GM18907 (cell line): ENCODE results near the gene CD44.

ENCODE experiments used
- ATAC-seq: cut with Tn5 transposase; IDR thresholded peaks from one replicate; pipeline ENCODE4 v1.9.1; 2021; ENCODE audit warnings: mild to moderate bottlenecking, moderate library complexity; ENCODE audit not compliant: unreplicated experiment

Gene CD44

DNA sequence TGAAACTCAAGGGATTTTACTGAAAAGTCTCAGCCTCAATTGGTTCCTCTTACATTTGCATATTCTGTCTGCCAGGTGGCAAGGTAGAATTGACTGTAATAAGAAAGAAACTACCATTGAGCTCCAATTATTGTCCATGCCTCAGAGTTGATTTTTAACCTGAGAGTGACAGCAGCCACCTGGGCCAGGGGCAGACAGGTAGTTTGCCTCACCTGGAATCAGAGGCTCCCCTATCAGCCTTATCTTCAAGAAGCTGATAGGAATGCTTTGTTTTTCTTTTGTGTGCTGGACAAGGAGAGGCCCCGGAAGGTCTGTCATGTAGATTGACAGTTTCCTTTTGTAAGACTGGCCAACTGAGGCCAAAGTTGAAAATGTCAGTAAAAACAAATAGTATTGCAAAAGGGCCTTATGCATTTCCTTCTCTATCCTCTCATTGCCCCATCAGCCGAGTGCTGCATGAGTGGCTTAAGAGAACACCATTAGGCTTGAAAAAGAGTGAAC is 34.1 kb downstream of the CD44 start:
- ATAC-seq = peak; percentile 60

DNA sequence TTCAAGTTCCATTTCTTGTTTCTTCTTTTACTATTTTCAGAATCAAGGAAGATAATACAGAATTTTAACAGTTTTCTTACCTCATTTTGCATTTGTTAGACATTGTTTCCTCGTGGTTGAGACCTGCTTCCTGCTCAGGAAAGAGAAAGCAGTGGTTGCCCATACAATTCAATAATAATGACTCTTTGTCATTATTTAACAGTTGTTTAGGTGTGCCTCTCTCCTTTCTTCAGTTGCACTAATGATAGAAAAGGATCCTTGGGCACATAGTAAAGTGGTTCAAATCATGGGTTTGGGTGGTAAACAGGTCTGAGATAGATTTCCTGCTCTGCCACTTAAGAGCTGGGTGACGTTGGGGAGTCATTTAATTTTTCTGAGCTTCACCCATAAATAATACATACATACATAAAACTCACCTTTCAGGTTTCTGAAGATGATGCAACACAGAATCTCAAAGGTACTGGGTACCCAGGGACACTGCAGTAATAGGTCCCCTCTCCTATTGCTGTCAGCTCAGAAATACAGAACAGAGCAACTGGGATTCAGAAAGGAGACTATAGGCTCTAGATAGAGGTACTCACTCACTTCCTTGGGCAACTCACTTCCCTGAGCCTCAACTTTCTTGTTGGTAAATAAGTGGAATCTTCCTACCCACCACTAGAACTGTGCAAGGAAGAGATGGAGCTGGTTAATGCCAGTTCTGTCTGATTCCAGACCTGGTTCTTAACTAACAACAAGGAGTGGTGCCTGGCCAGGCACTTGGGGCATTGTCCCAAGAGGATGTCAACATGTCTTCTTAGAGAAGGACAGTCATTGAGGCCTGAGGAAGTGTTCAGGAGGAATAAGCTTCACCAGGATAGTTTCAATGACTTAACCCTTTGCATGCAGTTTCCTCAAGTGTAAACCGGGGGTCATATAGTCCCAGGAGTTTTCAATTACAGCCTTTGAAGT is 34.9 kb downstream of the CD44 start:
- no peak for ATAC-seq

DNA sequence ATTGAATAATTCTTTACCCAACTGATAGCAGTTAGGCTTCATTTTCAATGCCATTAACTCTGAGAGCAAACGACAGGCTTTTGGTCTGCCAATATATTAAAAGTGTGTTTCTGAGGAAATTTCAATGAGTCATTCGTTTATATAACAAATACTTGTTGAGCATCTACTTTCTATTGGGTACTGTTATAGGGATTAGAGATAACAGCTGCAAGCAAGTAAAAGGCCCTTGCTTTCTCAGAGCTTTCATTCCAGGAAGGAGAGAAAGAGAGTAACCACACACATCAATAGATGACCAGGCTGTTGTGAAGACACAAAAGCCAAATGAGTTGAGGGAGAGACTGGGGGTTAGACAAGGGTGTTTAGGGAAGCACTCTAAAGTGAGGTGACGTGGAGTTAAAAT is 35.7 kb downstream of the CD44 start:
- no peak for ATAC-seq

DNA sequence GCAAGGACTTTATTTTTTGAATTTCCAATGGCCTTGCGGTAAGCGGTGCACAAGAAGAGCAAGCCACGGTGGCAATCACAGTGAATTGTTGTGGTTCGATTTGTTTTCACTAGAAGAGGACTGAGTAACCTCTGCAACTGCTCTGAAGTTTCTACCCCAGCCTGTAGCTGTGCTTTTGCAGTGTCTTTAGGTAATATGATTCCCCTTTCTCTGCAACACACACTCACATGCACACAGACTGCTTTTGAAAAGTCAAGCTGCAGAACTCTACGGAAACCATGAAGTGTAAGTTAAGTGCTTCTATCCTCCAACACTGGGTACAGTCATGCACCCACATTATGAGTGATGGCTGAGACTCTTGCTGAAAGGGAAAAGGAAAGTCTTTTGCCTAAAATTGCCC is 38.4 kb downstream of the CD44 start:
- no peak for ATAC-seq

DNA sequence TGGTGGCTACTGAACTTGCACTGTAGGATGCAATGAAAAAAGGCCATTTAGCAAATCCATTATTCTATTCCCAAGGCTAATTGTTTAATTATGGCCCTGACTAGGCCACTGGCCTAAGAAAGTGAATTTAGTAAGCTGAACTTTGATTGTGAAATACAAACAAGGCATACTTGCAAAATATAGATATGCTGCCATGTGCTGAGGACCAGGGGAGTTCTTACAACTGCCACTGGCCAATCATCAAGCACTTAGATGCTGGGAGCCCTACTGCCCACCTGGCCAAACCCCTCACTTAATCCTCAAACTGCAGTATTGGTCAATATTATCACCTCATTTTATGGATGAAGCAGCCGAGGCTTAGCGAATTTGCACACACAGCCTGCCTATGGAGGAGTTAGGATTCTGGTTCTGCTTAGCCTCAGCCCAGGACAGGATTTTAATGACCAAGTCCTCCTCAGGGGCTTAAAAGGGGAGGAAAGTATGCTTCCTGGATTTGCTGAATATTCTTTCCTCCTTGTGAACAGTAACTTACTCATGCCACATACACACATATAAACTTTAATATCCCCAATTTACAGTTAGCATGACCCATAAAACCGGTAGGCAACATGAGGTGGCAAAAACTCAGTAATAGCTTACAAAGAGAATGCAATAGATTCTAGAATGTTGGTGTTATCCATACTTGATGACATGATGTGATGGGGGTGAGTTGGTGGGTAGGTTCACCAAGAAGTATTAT is 39.3 kb downstream of the CD44 start:
- no peak for ATAC-seq

DNA sequence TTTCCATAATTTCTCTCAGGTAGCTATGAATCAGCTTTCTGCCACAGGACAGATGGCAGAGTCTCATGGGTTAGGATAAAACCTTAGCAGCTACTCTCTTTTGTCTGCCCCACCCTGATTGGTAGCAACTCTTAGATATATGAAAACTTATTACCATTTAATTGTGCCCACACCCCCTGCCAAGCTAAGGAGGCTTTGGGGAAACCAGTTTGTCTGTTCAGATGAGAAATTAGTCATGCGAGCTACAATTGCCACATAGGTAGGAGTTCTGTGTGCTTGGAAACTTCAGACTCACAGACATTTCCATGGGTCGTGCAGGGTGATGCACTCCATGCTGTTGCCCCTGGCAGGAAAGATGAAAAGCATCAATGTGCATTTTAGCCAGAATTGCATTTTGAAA is 39.9 kb downstream of the CD44 start:
- ATAC-seq = no peak

DNA sequence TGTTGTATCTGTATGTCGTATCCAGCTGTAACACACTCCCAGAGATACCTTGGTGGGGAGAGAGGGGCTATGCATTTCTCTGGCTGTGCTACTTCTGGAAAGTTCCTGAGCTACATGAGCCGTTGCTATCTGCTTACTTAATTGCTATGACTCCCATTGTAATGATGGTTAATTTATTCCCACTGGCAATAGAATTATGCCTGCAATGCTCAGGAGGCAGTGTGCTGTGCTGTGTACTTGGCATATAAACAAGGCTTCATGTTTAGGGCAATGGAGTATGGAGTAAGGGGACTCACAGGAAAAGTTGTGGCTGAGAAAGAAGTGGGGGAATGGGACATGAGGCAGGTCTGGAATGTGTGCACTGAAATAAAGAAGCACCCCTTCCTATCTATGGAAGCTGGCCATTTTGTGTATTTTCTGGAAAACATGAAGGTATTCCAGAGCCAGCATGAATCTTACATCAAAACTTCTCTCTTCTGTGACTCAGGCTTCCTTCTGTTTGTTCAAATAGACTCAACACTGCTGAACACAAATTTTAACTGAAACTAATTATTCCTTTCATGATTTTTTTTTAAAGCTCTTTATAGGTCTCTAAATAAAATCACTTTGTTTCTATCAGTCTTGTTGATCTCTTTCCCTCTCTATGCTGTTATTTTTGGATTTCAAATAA is 40.6 kb downstream of the CD44 start:
- no peak for ATAC-seq

DNA sequence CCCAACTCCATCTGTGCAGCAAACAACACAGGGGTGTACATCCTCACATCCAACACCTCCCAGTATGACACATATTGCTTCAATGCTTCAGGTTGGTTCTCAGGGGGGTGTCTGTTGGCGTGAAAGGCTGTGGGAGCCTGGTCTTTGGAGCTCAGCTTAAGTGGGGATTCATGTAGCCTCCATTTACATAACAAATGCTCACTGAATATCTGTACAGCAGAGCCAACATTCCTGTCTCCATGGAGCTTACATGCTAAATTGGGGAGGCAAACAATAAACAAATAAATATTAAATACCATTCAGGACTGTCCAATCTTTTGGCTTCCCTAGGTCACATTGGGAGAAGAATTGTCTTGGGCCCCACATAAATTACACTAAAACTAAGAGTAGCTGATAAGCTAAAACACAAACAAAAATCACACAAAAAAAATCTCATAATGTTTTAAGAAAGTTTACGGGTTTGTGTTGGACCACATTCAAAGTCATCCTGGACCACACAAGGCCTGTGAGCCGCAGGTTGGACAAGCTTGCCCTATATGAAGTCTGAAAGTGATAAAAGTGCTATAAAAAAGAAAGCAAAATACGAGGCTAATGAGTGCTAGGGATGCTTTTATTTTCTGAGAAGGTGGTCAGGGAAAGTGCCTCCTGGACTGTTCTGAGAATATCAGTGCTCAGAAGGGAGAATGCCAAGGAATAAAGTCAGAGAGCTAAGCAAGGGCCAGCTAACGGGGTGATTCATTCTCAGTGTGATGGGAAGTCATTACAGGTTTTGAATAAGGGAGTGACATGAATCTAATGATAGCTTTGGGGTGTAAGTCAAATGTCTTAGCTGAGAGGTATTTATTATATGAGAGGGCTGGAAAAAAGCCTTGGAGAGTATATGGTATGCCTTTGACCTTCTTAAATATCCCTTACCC is 41.6 kb downstream of the CD44 start:
- no peak for ATAC-seq

DNA sequence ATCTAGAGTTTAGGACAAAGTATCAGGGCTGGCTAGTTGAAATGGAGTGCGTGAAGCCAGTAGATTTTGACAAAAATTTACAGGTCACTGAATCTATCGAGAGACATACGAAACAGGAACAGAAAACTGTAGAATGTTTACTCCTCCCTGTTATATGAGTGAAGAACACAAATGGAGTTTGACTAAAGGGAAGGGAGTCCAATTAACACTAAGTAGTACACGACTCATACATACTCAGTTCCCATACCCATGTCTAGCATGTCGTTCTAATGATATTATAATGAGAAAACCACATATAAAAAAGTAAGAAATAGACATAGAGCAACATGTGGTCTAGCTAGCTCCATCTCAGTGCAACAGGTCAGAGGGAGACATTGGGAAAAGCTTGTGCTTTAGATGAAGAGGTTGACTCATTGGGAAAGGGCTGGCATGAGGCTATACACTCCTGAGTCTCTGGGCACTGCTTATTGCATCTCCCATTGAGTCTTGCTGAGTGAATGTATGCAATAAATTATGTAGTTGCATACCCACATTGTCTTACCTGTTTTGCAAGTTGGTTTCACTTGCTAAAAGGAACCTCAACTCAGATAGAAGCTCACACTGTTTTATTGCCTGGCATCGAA is 43.5 kb downstream of the CD44 start:
- peak; percentile 67 for ATAC-seq

DNA sequence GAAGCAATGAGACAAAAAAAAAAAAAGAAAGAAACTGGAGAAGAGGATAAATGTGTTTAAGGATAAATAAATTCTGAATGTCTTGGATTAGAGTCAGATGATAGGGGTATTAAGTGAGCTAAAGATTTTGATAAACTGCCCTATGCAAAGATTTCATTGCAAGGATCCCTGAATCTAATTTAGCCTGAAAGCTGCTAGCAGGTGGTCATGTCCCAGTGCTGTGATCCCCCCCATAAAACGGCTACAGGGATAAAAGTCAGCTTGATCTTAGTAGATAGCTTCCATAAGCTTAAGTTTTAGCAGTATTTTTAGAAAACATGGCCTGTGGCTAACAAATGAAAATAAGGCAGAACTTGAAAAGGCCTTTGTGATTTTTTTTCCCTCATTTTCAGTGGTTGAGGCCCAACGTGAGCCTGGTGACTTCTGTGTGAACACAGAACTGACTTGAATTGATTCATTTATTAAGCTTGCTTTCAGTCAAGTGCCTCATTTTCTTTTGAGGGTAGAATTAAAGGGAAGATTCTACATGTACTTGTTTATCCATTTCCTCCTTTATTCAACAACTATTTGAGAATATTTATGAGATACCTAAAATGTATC is 44.5 kb downstream of the CD44 start:
- ATAC-seq = no peak

DNA sequence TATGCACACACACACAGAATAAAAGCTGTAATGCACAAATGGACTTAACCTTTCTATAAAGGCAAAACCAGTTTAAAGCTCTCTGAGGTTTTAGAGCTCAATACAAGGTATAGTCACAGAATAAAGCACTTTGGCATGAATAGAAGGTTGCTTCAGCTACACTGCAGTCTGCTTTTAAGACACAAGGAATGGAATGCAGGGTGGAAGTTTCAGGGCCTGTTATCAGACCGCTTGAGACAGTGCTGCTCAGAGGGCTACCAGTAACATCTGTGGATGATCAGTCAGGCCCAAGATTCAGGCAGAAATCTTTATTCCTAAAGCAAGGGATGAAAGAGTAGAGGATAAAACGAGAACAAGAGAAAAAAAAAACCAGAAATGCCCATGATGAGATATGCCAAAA is 46.7 kb downstream of the CD44 start:
- no peak for ATAC-seq

DNA sequence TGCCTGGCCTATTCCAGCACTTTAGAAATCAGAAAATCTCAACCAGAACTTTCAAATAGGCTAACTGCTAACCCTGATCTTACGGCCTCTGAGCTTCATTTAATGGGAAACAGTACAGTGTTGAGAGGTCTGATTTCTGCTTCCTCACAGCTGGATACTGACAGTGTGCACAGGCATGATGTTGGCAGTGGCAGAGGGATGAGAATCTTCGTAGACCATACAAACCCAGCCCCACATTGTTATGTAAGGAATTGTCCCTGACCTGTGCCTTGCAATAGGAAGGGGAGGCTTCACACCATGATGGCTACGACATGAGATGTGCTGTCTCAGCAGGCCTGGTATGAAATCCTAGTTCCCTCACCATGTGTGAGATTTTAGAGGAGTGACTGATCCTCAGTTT is 49.0 kb downstream of the CD44 start:
- ATAC-seq = no peak

DNA sequence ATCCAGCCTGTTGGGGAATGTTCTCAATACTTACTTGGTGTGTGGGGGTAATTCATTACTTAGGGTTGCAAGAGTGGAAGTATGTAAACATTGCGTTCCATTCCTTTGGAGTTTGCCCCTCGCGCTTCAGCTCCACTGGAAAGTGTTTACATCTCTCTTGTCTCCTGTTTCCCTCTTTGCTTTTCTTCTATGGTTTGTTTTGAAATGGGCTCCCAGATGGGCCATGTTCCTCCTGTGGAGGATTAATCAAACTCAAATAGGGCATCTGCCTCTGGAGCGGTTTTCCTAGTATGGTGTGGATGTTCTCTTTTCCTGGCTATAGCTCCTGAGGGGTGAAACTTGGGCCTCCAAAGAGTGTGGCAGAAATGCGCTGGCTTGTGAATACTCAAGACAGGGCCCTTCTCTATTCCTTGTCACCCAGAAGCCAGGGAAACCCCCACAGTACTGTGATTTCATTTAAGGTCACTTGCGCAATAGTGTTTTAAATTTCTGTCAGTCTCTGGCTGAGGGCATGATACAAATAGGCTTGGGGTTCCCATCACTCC is 51.9 kb downstream of the CD44 start:
- ATAC-seq = no peak

DNA sequence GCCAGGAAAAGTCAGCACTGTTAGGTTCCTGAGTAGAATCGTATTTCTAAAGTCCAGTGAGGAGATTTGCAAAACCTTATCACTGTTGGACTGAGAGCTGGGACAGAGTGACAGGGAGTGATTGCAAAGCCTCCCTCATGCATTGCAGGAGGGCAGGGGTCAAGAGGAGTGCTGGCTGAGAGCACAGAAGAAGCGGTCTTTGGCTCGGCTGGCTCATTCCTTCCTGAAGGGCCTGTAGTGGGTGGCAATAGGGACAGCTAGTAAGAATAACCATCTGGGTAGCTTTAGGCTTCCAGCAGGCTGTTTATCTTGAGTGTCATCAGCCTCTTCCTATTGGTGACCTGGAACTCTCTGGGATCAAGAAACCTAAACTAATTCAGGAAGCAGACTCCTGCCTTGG is 53.4 kb downstream of the CD44 start:
- ATAC-seq = no peak

DNA sequence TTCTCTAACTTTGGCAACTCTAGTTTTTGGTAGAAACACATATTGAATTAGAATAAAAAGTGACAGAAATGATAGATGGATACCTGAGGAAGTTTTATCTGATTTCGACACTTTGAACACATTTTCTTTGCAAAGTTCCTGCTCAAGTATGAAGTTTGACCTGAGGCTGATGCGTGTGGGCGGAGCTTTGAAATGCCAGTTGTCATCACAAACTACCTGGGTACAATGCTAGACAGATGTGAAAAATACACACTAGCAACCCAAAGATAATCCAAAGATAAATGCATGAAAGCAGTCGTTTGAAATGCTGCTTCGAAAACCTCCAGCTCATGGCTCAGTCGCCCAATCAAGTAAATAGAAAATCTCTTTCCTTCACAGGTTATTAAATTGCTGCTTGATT is 54.8 kb downstream of the CD44 start:
- ATAC-seq = no peak

DNA sequence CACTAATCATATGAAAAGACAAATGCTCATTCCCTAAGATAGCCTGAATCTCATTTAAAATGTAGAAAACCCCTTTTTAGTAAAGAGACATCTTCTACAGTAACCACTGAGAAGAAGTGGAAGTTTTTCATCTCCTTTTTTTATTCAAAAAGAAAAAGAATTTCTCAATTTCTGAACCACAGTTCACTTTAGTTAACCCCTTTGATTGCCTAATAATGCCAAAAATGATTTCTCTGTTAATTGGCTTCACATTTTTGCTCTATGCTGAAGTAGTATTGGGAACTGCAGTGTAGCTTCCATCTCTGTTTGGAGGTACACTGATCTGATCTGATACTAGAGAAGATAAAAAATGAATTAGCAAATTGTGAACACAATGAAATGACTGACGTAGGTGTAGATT is 58.3 kb downstream of the CD44 start:
- no peak for ATAC-seq

DNA sequence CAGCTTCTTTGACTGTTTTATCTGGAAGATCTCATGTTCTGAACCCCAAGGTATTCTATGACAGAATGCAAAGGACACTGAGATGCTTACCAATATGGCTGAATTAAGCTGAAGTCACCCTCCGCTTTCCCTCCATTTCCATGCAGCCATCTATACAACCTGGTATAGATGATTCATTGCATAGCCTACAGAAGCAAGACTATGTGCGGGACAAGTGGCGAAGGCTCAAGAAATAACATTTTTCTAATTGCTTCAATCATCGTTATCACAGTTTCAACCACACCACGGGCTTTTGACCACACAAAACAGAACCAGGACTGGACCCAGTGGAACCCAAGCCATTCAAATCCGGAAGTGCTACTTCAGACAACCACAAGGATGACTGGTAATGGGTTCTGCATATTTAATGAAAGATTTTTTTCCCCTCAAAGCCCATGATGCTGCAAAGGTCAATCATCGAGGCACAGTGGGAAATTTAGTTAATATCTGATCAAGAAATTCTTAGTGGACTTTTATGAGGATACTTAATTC is 61.9 kb downstream of the CD44 start:
- no peak for ATAC-seq

DNA sequence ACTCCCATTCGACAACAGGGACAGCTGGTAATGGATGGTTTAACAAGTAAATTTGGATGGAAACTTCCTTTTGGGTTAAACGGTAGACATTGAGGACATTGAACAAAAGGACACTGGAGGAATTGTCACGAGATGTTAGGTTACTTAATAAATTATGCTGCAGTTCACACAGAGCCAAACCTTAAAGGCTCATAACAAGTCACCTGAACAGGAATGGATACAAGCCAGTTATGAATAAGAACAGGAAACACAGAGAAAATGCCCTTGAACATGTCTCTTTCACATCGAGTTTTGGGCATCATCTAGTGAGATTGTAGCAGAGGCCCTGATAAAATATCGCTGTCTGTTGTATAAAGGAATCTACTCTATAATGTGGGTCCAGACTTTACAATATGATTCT is 65.6 kb downstream of the CD44 start:
- ATAC-seq = no peak

DNA sequence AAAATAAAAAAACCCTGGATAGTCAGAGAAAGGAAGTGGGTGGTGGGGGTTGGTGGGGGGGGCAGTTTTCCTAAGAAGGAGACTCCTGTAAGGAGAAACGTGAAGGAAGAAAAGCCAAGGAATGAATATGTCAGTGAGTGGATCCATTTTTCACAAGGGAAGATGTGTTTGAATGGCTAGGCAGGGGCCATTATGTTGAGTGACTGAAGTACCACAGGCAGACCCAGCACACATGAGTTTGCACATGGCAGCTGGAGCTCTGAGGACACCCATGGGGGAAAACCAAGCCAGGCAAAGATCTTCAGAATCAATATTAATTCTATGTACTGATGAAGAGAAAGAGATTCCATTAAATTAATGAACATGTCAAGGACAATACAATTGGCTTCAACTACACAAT is 67.6 kb downstream of the CD44 start:
- no peak for ATAC-seq
